T-helper 1 cell treated with Interleukin-12 subunit alpha and Interleukin-12 subunit beta and Interleukin-4 antibody, amounts not matched to agents 30 ng/mL and 1 ng/mL, for 36 hours (primary cell): ENCODE results near the gene DMKN. TPM values are rescaled to one million over a fixed set of nuclear protein-coding genes. Genes with fewer than 3 reads are reported as not detected.

ENCODE experiments used
- total RNA-seq: library from RNA; stranded (reverse); gene quantifications from 2 replicates; pipeline ENCODE4 v1.2.3, GENCODE V29; 2022

Gene DMKN
- total RNA-seq, 1 donor from 2014 or later: not detected

Other genes starting within 250 kb of the DMKN start
- gene USF2, start 244.7 kb downstream of the DMKN start, total RNA-seq: 138 and 161 TPM in 2 replicates
- gene HAMP, start 231.1 kb downstream of the DMKN start, total RNA-seq: 0.51 and 0.54 TPM in 2 replicates
- 0.32 TPM in 1 of 2 replicates, not detected in the other for gene MAG, start 221.5 kb downstream of the DMKN start, total RNA-seq
- gene CD22, start 184.5 kb downstream of the DMKN start, total RNA-seq: 2.4 and 3.2 TPM in 2 replicates
- 0.07 and 0.17 TPM in 2 replicates for gene FFAR1, start 165.7 kb downstream of the DMKN start, total RNA-seq
- gene FFAR3, start 155.2 kb downstream of the DMKN start, total RNA-seq: 0.17 and 0.25 TPM in 2 replicates
- gene GPR42, start 142.6 kb downstream of the DMKN start, total RNA-seq: 0.17 and 0.27 TPM in 2 replicates
- not detected in 2 replicates for gene FFAR2, start 65.4 kb downstream of the DMKN start, total RNA-seq
- not detected in 2 replicates for gene KRTDAP, start 23.2 kb downstream of the DMKN start, total RNA-seq
- not detected in 2 replicates for gene SBSN, start 14.7 kb upstream of the DMKN start, total RNA-seq
- not detected in 2 replicates for gene GAPDHS, start 19.8 kb upstream of the DMKN start, total RNA-seq
- 55.0 and 60.2 TPM in 2 replicates for gene TMEM147, start 32.0 kb upstream of the DMKN start, total RNA-seq
- not detected in 2 replicates for gene ATP4A, start 50.0 kb upstream of the DMKN start, total RNA-seq
- gene PMIS2, start 72.5 kb upstream of the DMKN start, total RNA-seq: not detected in 2 replicates
- 39.7 and 41.3 TPM in 2 replicates for gene HAUS5, start 99.1 kb upstream of the DMKN start, total RNA-seq
- 112 and 114 TPM in 2 replicates for gene RBM42, start 115.4 kb upstream of the DMKN start, total RNA-seq
- gene ETV2, start 128.1 kb upstream of the DMKN start, total RNA-seq: 0.59 TPM in 1 of 2 replicates, not detected in the other
- gene COX6B1, start 134.7 kb upstream of the DMKN start, total RNA-seq: 450 and 452 TPM in 2 replicates
- gene UPK1A, start 152.9 kb upstream of the DMKN start, total RNA-seq: 0.27 and 0.56 TPM in 2 replicates
- gene ZBTB32, start 190.9 kb upstream of the DMKN start, total RNA-seq: 54.9 and 59.2 TPM in 2 replicates
- gene KMT2B, start 204.4 kb upstream of the DMKN start, total RNA-seq: 64.0 and 72.8 TPM in 2 replicates
- gene IGFLR1, start 228.8 kb upstream of the DMKN start, total RNA-seq: 88.5 and 88.8 TPM in 2 replicates
- gene U2AF1L4, start 231.8 kb upstream of the DMKN start, total RNA-seq: 33.7 and 35.2 TPM in 2 replicates
- gene PSENEN, start 232.0 kb upstream of the DMKN start, total RNA-seq: 55.7 and 63.1 TPM in 2 replicates
- 15.0 and 15.5 TPM in 2 replicates for gene LIN37, start 234.9 kb upstream of the DMKN start, total RNA-seq
- not detected in 2 replicates for gene HSPB6, start 243.4 kb upstream of the DMKN start, total RNA-seq
- gene PROSER3, start 244.5 kb upstream of the DMKN start, total RNA-seq: 51.4 and 55.9 TPM in 2 replicates